Stomach (tissue), 9 donors: Measurements from ENCODE around the gene ZCWPW1. TPM values are rescaled to one million over a fixed set of nuclear protein-coding genes. Genes with fewer than 3 reads are reported as not detected.
A peak's percentile ranks its signal among the peaks of the same experiment; 100 is the strongest.
"Not testable (repeated sequence)": the region's sequence is repeated elsewhere in the genome, so short reads cannot be mapped to it uniquely, and the experiment has no call there.

ENCODE experiments used
- DNase-seq, 2 donors: peaks; one replicate each; pipeline versions ENCODE4 v3.0.0 to v3.0.0-alpha.2; 2013 to 2019
- H3K27ac ChIP-seq, 5 donors: fragments of 200-600 bp in 4 of 5; sonication (generic) in 4 of 5; one replicate each; pipeline ENCODE4 v1.5.1; 2013 to 2019; ENCODE audit warnings: mild to moderate bottlenecking in 1 of 5, moderate library complexity in 1 of 5
- H3K27me3 ChIP-seq, 3 donors: fragments of 200-600 bp; sonication (generic); one replicate each; pipeline ENCODE4 v1.5.1; 2017 to 2019; ENCODE audit warnings: mixed run types in 1 of 3
- H3K36me3 ChIP-seq, 4 donors: fragments of 200-600 bp; sonication (generic); 1 replicate in 3 of 4; 2 replicates in 1 of 4; pipeline ENCODE4 v1.5.1; 2016 to 2019
- H3K4me1 ChIP-seq, 4 donors: fragments of 200-600 bp; sonication (generic); one replicate each; pipeline ENCODE4 v1.5.1; 2016 to 2019
- H3K4me3 ChIP-seq, 4 donors: fragments of 200-600 bp; sonication (generic) in 3 of 4; one replicate each; pipeline ENCODE4 v1.5.1; 2016 to 2019; ENCODE audit warnings: mild to moderate bottlenecking in 1 of 4
- H3K9me3 ChIP-seq, 4 donors: fragments of 200-600 bp; sonication (generic); one replicate each; pipeline ENCODE4 v1.5.1; 2016 to 2019
- CTCF ChIP-seq, 7 experiments: fragments of 450-650 bp in 4 of 7; fragments of 200-600 bp in 3 of 7; sonication (generic) in 3 of 7; IDR thresholded peaks; one replicate each; pipeline ENCODE4 v1.5.1; 2016 to 2019; ENCODE audit warnings: antibody characterized with exemption in 7 of 7, control low read depth in 2 of 7, mild to moderate bottlenecking in 1 of 7
- EP300 ChIP-seq: sonication (generic); formaldehyde crosslinking; IDR thresholded peaks from one replicate; pipeline ENCODE4 v1.6.1; 2017; ENCODE audit warnings: antibody characterized with exemption
- POLR2A ChIP-seq, 4 donors: fragments of 450-650 bp; IDR thresholded peaks; one replicate each; pipeline ENCODE4 v1.6.1; 2016; ENCODE audit warnings: antibody characterized with exemption in 4 of 4, control low read depth in 2 of 4, mild to moderate bottlenecking in 1 of 4, moderate library complexity in 1 of 4
- POLR2AphosphoS5 ChIP-seq, 3 donors: sonication (generic); formaldehyde crosslinking; IDR thresholded peaks; one replicate each; pipeline ENCODE4 v1.6.1; 2016; ENCODE audit warnings: antibody characterized with exemption in 3 of 3
- WGBS, 5 donors: extraction: QIAGEN DNeasy Blood & Tissue Kit in 3 of 5; methylation state at CpG; one replicate each; pipeline versions ENCODE4 v1.1.5 to v1.1.7; 2013 to 2018; 5-methylcytosine and 5-hydroxymethylcytosine counted together
- intact Hi-C: fragments of 100-400 bp; cut with DNase I; formaldehyde crosslinking; loops from one replicate; pipeline ENCODE4 v1.15.1; 2023; ENCODE audit warnings: low total_unique reads
- polyA plus RNA-seq, 3 donors: library from polyadenylated mRNA; stranded (reverse); fragments of 200-250 nt; gene quantifications; one replicate each; pipeline ENCODE4 v1.2.3, GENCODE V29; 2013
- total RNA-seq, 5 donors: library from RNA; depleted of rRNA; stranded (reverse); fragments of >200 nt; gene quantifications; one replicate each; pipeline versions ENCODE4 v1.1.0 to v1.2.3, GENCODE V29; 2014 to 2016
- donor health status: healthy with polysubstance abuse.
- donor health status: Bipolar disorder and iron deficiency.
- donor health status: healthy.

Gene ZCWPW1
- total and polyA plus RNA-seq, 8 donors = 0.89 to 44.3 (median 5.2) TPM; not detected in 1

- Histone ChIP-seq H3K36me3 (no peaks in the 10 kb centered on the region), H3K27ac (peak overlapping the region in 2 of 5 donors; percentile 50 to 53), H3K4me3 (no peak overlapping the region), H3K27me3 (no peaks in the 10 kb centered on the region), H3K4me1 (no peaks in the 10 kb centered on the region), H3K9me3 (no peaks in the 10 kb centered on the region)
- 72 to 82% (median 78%) methylated on average over 4 of the region's 4 CpGs for WGBS, 5 donors
- no peak for TF ChIP-seq CTCF (IDR thresholded peaks at IDR 0.05)
- DNase-seq = no peak
- intact Hi-C loops = no loop called here
These were observed 48.3 kb downstream of the ZCWPW1 start for GRCh38 chr7:100380196-100380595.

- DNase-seq = no peak
- Histone ChIP-seq H3K9me3 (no peaks in the 10 kb centered on the region), H3K4me1 (peaks cover 0 to 5% (median 0%) of the 10 kb centered on the region in 4 donors), H3K4me3 (no peak overlapping the region), H3K27me3 (no peaks in the 10 kb centered on the region), H3K36me3 (no peaks in the 10 kb centered on the region), H3K27ac (no peak overlapping the region)
- intact Hi-C loops = no loop called here
- 84 to 93% (median 87%) methylated on average over 4 of the region's 4 CpGs for WGBS, 5 donors
- TF ChIP-seq POLR2A (IDR thresholded peaks at IDR 0.05) (no peak), POLR2AphosphoS5 (IDR thresholded peaks at IDR 0.05) (no peak), EP300 (no peak), CTCF (IDR thresholded peaks at IDR 0.05) (no peak)
These were observed 50.3 kb downstream of the ZCWPW1 start for GRCh38 chr7:100378114-100378755.

- TF ChIP-seq POLR2A (IDR thresholded peaks at IDR 0.05) (no peak), EP300 (no peak), POLR2AphosphoS5 (IDR thresholded peaks at IDR 0.05) (no peak), CTCF (IDR thresholded peaks at IDR 0.05) (no peak)
- H3K4me3 ChIP-seq = no peak overlapping the region
- intact Hi-C loops = no loop called here
- no peaks in the 10 kb centered on the region for H3K9me3 ChIP-seq
- no peak overlapping the region for H3K27ac ChIP-seq
- peaks cover 0 to 26% (median 0%) of the 10 kb centered on the region in 4 donors for H3K4me1 ChIP-seq
- no peaks in the 10 kb centered on the region for H3K27me3 ChIP-seq
- WGBS, 5 donors = 90 to 100% (median 95%) methylated on average over 3 of the region's 3 CpGs
- no peak for DNase-seq
- H3K36me3 ChIP-seq = no peaks in the 10 kb centered on the region
These were observed 52.4 kb downstream of the ZCWPW1 start for GRCh38 chr7:100376066-100376465.

GRCh38 chr7:100374601-100375000, 53.9 kb downstream of the ZCWPW1 start:
- TF ChIP-seq POLR2A (IDR thresholded peaks at IDR 0.05) = no peak
- TF ChIP-seq EP300 = no peak
- TF ChIP-seq CTCF (IDR thresholded peaks at IDR 0.05) = no peak
- no peak for TF ChIP-seq POLR2AphosphoS5 (IDR thresholded peaks at IDR 0.05)
- no peak for DNase-seq
- H3K4me3 ChIP-seq = peak overlapping the region in 1 of 4 donors; percentile 29
- H3K27me3 ChIP-seq = no peaks in the 10 kb centered on the region
- H3K27ac ChIP-seq = no peak overlapping the region
- no peaks in the 10 kb centered on the region for H3K9me3 ChIP-seq
- H3K4me1 ChIP-seq = peaks cover 0 to 33% (median 0%) of the 10 kb centered on the region in 4 donors
- intact Hi-C loops = no loop called here
- 54 to 83% (median 74%) methylated on average over 5 of the region's 5 CpGs for WGBS, 5 donors
- H3K36me3 ChIP-seq = no peaks in the 10 kb centered on the region

- H3K36me3 ChIP-seq, H3K27me3 ChIP-seq, intact Hi-C loops, H3K9me3 ChIP-seq, DNase-seq: not testable (repeated sequence)
- peaks cover 0 to 35% (median 0%) of the 10 kb centered on the region in 4 donors for H3K4me1 ChIP-seq
- 69 to 80% (median 74%) methylated on average over 13 to 15 of the region's 15 CpGs for WGBS, 5 donors
- H3K27ac ChIP-seq = peak overlapping the region in 4 of 5 donors; percentile 34 to 79 (median 56)
- H3K4me3 ChIP-seq = peak overlapping the region in 1 of 4 donors; percentile 29
These were observed 54.5 kb downstream of the ZCWPW1 start for GRCh38 chr7:100373870-100374598.
